Tibial nerve (tissue), 3 donors: ENCODE data around the gene RHOD.

Experiments
- POLR2A ChIP-seq, 2 donors: fragments of 450-650 bp; IDR thresholded peaks; one replicate each; pipeline ENCODE4 v1.6.1; 2017; ENCODE audit warnings: antibody characterized with exemption in 2 of 2, mild to moderate bottlenecking in 2 of 2, moderate library complexity in 2 of 2
- TF ChIP-seq, protein P1 (sequence below), 5 experiments: fragments of 200-600 bp in 3 of 5; fragments of 450-650 bp in 2 of 5; sonication (generic) in 3 of 5; IDR thresholded peaks; one replicate each; pipeline ENCODE4 v1.5.1; 2016 to 2019; ENCODE audit warnings: antibody characterized with exemption in 5 of 5, mild to moderate bottlenecking in 3 of 5, moderate library complexity in 2 of 5

DNA sequence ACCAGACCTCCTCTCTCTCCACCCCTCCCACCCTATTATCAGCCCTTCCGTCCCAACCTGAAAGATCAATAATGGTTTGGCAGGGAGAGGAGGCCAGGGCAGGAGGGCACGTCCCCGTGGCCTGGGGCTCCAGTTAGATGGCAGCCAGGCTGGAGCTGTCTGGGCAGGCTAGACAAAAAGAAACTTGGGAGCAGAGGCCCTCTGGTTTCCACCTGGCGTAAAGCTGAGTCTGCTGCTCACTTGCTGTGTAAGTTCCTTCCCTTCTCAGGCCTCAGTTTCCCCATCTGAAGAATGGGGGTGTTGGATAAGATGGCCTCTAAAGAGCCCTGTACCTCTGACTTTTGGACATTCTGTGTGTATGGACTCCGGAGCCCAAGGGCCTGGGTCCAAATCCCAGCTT is 3.8 kb upstream of the RHOD start:
- TF ChIP-seq, protein P1, sequence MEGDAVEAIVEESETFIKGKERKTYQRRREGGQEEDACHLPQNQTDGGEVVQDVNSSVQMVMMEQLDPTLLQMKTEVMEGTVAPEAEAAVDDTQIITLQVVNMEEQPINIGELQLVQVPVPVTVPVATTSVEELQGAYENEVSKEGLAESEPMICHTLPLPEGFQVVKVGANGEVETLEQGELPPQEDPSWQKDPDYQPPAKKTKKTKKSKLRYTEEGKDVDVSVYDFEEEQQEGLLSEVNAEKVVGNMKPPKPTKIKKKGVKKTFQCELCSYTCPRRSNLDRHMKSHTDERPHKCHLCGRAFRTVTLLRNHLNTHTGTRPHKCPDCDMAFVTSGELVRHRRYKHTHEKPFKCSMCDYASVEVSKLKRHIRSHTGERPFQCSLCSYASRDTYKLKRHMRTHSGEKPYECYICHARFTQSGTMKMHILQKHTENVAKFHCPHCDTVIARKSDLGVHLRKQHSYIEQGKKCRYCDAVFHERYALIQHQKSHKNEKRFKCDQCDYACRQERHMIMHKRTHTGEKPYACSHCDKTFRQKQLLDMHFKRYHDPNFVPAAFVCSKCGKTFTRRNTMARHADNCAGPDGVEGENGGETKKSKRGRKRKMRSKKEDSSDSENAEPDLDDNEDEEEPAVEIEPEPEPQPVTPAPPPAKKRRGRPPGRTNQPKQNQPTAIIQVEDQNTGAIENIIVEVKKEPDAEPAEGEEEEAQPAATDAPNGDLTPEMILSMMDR (IDR thresholded peaks at IDR 0.05): no peak
- no peak for TF ChIP-seq POLR2A (IDR thresholded peaks at IDR 0.05)
